Stimulated activated CD4-positive, alpha-beta T cell treated with anti-CD3 and anti-CD28 coated beads, Interleukin-1b, Interleukin-23, amount 100 ng/mL, for 4 hours (primary cell): Measurements from ENCODE around the gene B4GALT6.

Experiments used
- DNase-seq, 2 donors: peaks; one replicate each; pipeline ENCODE4 v3.0.0-alpha.2; 2020; ENCODE audit warnings: low read depth in 2 of 2

Gene B4GALT6

GRCh38 chr18:31659576-31660177 is 24.7 kb downstream of the B4GALT6 start:
- DNase-seq = no peak

DNA sequence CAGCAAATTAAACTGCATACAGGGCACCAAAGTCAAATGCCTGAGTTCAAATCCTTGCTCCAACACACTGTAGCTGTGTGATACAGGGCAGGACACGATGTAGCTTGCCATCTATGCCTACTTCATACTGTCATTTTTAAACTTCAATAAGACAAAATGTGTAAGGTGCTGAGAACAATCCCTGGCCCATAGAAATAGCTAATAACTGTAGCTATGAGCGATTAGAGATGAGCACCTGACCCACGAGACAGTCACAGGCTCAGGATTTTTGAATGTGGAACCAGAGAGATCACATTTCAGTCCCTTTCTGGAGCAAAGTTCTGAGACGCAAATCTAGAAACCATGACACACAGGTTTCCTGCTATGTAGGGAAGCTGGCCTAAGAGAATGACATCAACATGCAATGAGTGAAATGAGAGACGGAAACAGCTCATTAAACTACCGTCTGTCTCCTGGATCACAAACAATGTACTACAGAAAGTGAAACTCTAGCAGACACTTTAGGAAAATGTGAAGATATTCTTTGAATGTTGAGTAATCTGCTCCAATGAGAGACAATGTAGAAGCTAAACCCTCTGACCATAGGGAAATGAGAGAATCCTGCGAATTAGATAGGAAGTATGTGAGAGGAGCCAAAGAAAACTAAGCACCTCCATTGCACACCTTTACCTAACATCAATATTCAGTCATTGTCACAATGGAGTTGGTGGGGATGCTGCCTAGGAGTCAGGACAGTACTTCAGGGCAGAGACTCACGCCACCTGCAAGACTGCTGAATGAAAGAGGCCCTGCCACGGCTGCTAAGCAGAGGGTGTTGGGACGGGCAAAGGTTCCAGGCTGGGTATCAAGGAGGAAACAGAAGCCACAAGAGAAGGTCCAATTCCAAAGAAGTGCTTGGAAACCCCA is 25.5 kb downstream of the B4GALT6 start:
- no peak for DNase-seq

GRCh38 chr18:31657823-31658669 is 26.3 kb downstream of the B4GALT6 start:
- DNase-seq = peak in 1 of 2 donors; percentile 21

DNA sequence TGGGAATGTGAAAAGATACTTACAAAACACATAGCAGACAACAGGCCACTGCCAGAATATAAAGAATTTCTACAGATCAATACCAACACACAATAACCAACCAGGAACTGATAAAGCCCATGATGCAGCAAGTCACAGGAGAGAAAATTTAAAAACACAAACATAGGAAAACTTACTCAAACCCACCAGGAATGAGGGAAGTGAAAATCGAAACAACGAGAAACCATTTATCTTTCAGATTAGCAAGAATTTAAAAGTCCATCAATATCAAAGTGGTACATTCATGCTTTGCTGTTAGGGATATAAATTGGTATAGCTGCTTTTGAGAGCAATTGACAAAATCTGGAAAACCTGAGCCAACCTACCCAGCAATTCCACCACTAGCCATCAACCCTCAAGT is 27.6 kb downstream of the B4GALT6 start:
- no peak for DNase-seq

GRCh38 chr18:31655354-31655753 is 29.0 kb downstream of the B4GALT6 start:
- no peak for DNase-seq

DNA sequence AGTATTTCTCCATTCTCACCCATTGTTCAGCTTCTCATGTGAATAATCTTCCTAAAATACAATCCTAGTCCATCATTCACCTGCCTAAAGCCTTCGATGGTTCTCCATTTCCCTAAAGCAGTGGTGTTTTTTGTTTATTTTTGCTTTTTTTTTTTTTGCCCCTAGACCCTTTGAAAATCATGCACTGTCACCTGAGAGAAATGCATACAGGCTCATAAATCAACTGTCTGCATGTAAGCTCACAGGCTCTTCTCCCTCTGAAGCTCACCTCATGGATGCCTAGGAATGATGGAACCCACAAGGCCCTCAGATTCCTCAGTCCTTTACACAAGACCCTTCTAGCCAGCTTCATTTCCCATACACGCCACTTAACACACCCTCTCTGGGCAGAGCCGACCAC is 31.5 kb downstream of the B4GALT6 start:
- no peak for DNase-seq

GRCh38 chr18:31652357-31652756 is 32.0 kb downstream of the B4GALT6 start:
- no peak for DNase-seq

DNA sequence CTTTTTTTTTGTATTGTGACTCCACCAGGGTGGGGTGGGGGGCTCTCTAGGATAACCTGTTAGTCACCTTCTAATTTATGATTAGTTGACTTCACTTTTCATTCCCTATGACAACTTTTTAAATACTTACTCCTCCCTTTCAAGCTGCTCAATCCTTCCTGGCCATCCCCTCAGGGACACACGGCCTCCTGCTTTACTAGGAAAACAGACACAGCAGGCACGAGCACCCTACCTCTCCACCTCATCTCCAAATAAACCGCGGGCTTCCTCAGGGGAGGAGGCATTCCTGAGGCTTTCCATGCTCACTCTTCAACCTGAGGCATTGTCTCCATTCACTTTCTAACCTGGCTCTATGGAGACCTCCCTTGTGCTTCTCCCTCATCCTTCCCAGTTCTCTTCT is 33.0 kb downstream of the B4GALT6 start:
- no peak for DNase-seq

- DNase-seq = no peak
Observed at GRCh38 chr18:31649978-31650719, 34.2 kb downstream of the B4GALT6 start.

DNA sequence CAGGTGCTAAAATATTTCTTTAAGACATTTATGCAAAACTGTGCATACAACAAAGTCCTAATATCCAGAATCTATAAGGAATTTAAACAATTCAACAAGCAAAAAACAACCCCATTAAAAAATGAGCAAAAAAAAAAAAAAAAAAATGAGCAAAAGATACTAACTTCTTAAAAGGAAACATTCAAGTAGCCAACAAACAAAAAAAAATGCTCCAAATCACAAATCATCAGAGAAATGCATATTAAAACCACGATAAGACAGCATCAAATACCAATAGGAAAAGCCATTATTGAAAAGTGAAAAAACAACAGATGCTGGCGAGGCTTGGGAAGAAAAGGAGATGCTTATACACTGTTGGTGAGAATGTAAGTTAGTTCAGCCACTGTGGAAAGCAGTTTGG is 34.9 kb downstream of the B4GALT6 start:
- no peak for DNase-seq

GRCh38 chr18:31648966-31649429 is 35.4 kb downstream of the B4GALT6 start:
- no peak for DNase-seq

DNA sequence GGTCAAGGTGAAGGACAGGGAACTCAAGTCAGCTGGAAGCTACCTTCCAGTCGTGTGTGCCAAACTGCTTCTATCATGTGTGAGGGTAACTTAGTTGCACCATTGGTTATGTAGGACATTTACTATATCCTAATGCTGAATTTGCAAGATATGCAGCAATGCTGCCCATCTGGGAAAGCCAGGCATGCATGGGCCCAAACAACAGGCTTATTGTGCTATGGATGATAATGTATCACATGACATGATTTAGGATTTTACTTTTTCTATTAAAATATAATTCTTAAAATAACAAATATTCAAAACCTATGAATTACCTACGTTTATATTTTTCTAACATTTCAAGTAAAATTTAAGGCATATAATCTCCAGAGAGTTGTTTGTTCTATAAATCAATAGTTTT is 35.9 kb downstream of the B4GALT6 start:
- no peak for DNase-seq

DNA sequence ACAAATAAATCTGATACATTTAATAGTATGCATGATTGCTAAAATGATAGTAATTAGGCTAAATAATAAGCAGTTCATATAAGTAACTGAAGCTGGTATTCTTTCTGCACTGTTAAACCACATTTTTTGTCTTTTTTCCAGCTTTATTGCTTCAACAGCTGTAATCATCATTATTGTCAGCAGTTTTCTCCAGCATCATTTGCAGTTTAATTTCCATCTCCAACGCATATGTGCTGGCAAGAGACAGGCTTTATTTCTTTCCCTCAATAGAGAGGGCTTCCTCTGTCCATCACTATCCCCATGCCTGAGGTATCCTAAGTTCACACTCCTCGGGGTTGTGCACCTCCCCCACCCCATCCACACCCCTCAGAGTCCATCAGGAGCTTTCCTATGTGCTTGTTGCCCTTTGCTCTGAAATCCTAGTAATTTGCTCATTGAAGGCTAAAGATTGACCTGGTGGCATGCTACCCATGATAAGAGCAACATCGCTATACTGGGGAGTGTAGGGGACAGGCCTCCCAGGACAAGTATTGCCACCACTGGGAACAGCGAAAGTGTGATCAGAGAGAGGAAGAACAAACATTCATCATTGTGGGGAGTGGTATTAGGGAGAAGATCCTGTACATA is 37.1 kb downstream of the B4GALT6 start:
- no peak for DNase-seq

DNA sequence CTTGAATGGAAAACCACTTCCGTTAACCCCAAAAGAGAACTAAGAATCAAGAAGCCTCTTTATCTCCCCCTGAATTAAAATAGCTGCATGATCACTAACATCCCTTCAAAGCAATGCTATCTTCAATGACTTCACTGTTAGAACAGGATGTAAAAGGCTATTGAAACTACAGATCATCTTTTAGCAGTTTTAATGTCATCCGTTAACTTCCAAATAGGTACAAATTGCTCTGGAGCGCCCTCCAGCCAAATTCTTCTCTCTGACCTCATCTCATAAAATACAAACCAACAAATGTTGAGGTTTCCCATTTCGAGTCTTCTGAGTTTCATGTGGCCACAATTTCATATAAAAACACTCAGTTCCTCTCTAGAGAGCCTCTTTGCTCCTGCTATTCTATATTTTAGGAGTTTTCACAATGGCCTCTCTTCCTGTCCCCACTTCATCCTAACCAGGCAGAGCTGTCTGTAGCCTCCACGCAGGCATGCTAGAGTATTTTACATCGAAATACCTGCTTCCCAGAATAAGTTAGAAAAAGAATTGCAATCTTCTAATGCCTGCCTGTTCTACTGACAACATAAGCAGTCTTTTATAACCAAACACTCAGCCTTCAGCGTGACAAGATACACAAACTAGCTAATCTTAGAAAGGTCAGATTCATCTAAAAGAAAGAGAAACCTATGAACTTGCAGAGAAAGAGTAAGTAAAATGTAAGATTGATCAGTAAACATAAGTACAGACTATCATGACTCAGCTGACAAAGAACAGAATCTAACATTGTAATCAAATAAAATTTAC is 37.9 kb downstream of the B4GALT6 start:
- DNase-seq = no peak

DNA sequence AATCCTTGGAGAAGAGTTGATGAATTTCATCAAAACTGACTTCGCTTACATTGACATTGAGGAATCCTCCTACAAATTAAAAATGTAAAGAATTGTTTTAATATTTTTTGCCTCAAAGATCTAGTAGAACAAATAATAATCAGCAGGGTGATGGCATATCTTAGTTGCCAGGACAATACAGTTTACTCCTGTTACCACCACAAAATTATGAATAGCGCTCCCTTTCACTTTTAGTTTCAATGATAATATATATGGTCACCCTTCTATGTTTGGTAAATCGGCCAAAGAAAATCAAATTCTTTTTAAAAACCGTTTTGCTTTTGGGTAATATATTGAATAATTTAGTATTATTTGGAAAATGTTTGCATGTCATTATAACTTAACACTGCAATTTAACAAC is 39.0 kb downstream of the B4GALT6 start:
- no peak for DNase-seq

DNA sequence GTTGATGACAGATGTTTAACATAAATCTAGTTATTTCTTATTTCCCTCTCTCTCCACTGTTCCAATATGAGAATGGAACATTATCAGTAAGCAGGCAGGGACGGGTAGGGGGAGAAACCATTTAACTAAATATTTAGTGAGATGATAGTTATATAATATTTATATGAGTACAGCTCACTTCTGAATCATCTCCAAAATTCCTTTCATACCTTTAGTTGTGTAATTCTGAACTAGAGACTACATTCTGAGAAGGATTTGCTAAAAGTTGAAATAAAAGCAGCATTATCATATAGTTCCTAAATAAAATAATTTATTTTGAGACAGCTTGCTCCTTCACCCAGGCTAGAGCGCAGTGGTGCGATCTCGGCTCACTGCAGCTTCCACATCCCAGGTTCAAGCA is 41.4 kb downstream of the B4GALT6 start:
- no peak for DNase-seq

- no peak for DNase-seq
Observed at GRCh38 chr18:31637445-31637844, 46.9 kb downstream of the B4GALT6 start.

DNA sequence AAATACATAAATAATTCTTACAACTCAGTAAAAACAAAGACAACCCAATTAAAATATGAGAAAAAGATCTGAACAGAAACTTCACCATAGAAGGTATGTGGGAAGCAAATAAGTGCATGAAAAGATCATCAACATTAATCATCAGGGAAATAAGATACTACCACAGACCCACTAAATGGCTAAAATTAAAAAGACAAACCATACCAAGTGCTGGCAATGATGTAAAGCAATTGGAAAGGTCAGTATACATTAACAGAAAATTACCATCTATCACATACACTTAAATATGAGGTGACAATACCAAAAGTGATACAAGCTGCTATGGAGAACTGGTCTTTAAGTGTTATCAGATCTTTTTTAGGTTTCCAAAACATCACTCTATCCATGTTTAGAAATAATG is 48.0 kb downstream of the B4GALT6 start:
- DNase-seq = no peak

DNA sequence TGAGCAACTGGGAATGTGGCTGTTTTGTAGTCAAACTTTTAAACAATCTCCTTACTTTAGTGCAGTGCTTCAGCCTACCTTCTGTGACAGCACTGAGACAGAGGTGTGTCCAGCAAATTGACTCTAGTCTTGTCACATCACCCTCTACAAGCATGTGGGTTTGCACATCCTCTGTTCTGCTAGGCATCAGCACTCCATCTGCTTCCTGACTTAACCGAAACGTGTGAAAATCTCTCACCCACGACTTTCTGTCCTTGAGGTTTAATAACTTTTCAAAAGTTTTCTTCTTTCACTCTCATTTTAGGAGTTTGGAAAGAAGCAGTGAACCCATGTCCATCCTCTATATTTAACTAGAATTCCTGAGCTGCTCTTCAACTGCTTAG is 50.1 kb downstream of the B4GALT6 start:
- DNase-seq = no peak
